AG04449 (cell line): ENCODE data around the gene HRCT1.

Source experiments
- CTCF ChIA-PET: fragments of 350-600 bp; formaldehyde crosslinking; extraction: SDS; loops from one replicate; lab custom pipeline; 2021; ENCODE audit warnings: antibody characterized with exemption; lab: Yijun Ruan, JAX
- POLR2A ChIA-PET: fragments of 400-600, 350-600 bp; formaldehyde crosslinking; extraction: SDS; loops from one replicate; lab custom pipeline; 2020; ENCODE audit warnings: antibody characterized with exemption, inconsistent platforms; lab: Yijun Ruan, JAX
- DNase-seq: peaks from one replicate; pipeline ENCODE4 v3.0.0-alpha.2; 2010; ENCODE audit warnings: low read depth, low spot score
- H3K4me3 ChIP-seq: 2 replicates; pipeline ENCODE4 v1.5.1; 2011; ENCODE audit warnings: low read depth, mild to moderate bottlenecking, control low read depth, low read length
- CTCF ChIP-seq: IDR thresholded peaks from one replicate; pipeline ENCODE4 v1.5.1; 2011; ENCODE audit warnings: mild to moderate bottlenecking, moderate library complexity, low read length, control low read depth, inconsistent platforms; ENCODE audit not compliant: insufficient read depth; ENCODE audit errors: missing control alignments

The HRCT1 gene

GRCh38 chr9:35905912-35906679 lies at the start of gene HRCT1:
Gene HRCT1 (plus strand): TSS chr9:35906202. CDS start chr9:35906288, 86 bp downstream.
- no peak for TF ChIP-seq CTCF
- peak; percentile 69 for DNase-seq
- POLR2A ChIA-PET = interaction anchor here (0.6 to 2.6 kb wide), 12 partner anchors 14 to 178 kb away, joined by 3 to 15 read pairs (median 5); partner anchors contain the start of gene RECK
- H3K4me3 ChIP-seq = 0 out of 2 replicates have a peak within 1 kb of the TSS, but pooled peaks have one; percentile 36
- CTCF ChIA-PET = interaction anchor here (0.8 to 12.6 kb wide), 15 partner anchors 9 to 116 kb away, joined by 3 to 207 read pairs (median 8); partner anchors contain the start of gene HINT2

- no peak for DNase-seq
- CTCF ChIA-PET = interaction anchor here (0.7 to 1.6 kb wide), 5 partner anchors 9 to 472 kb away, joined by 3 to 11 read pairs (median 3); no protein-coding TSS in a partner anchor
- POLR2A ChIA-PET = no interaction called here
- no peak overlapping the region for H3K4me3 ChIP-seq
- no peak for TF ChIP-seq CTCF
Measured at GRCh38 chr9:35856206-35856605, 49.8 kb upstream of the HRCT1 start.

GRCh38 chr9:35856882-35857281 lies 49.1 kb upstream of the HRCT1 start:
- ChIA-PET POLR2A (no interaction called here), CTCF (interaction anchor here (1.4 to 1.7 kb wide), 6 partner anchors 8 to 66 kb away, joined by 3 to 11 read pairs (median 6); no protein-coding TSS in a partner anchor)
- DNase-seq = no peak
- no peak for TF ChIP-seq CTCF
- H3K4me3 ChIP-seq = no peak overlapping the region

- POLR2A ChIA-PET = no interaction called here
- TF ChIP-seq CTCF = no peak
- DNase-seq = no peak
- CTCF ChIA-PET = interaction anchor here (0.9 to 2.2 kb wide), 4 partner anchors 10 to 23 kb away, joined by 3 to 16 read pairs (median 5); no protein-coding TSS in a partner anchor
- H3K4me3 ChIP-seq = no peak overlapping the region
Measured at GRCh38 chr9:35858458-35858857, 47.5 kb upstream of the HRCT1 start.

- POLR2A ChIA-PET = no interaction called here
- H3K4me3 ChIP-seq = no peak overlapping the region
- DNase-seq = no peak
- TF ChIP-seq CTCF = no peak
- CTCF ChIA-PET = interaction anchor here (2.2 kb wide), 1 partner anchor 22 kb away, joined by 16 read pairs; no protein-coding TSS in a partner anchor
Measured at GRCh38 chr9:35859310-35859989, 46.6 kb upstream of the HRCT1 start.

- no peak for DNase-seq
- no peak overlapping the region for H3K4me3 ChIP-seq
- ChIA-PET CTCF (interaction anchor here (2.2 kb wide), 1 partner anchor 22 kb away, joined by 16 read pairs; no protein-coding TSS in a partner anchor), POLR2A (no interaction called here)
- no peak for TF ChIP-seq CTCF
Measured at GRCh38 chr9:35859990-35860339, 46.0 kb upstream of the HRCT1 start.
